Measurements from ENCODE around the gene RALGPS1.

Gene RALGPS1

DNA sequence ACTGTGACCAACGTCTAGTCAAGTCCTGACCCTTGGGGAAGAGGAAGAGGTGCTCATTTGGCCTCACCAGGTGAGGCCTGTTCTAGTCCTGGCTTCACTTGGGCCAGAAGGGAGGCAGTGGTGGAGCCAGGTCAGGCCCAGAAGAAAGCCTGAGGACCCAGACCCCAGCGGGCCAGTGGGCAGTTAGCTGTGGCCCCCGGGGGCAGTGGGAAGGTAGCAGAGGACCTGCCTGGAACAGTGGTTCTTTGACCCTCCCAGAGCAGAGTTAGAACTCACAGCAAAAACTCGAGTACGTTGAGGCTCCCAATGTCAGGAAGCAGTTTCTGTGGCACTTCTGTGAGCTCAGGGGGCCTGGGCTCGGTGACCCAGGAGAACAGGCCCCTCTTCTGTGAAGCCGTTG lies 284.0 kb downstream of the RALGPS1 start:
- DNase-seq, result no peak

DNA sequence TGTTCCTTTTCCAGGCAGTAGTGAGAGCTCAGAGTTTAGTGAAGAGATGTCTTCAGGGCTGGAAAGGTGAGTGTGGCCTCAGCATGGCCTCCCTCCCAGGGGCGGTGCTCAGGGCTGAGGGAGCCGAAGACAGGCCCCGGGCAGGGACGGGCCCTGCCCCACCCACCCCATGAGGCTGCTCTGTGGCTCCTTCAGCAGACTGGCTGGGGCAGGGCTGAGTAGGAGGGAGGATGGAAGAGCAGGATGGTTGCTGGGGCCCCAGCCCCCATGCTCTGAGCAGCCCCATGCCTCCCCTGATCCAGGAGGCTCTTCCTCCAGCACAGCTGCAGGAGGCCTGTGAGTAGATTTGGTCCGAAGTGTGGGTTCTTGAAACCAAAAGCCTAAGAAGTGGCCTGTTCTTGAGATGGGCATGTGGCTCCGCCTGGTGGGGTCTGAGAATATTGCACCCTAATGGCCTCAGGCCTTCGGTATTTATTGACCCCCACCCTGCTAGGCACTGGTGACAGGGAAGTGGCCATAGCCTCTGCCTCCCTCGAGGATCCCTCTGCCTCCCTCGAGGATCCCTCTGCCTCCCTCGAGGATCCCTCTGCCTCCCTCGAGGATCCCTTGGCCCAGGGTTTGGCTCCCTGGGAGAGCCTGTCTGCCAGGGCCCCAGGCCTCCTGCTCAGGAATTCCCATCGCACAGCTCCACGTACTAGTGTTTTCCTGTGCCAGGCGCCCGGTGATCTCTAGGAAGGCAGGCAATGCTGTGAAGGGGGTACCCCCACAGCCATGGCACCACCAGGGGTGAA lies 284.6 kb downstream of the RALGPS1 start:
- peak; percentile 94 for DNase-seq

DNA sequence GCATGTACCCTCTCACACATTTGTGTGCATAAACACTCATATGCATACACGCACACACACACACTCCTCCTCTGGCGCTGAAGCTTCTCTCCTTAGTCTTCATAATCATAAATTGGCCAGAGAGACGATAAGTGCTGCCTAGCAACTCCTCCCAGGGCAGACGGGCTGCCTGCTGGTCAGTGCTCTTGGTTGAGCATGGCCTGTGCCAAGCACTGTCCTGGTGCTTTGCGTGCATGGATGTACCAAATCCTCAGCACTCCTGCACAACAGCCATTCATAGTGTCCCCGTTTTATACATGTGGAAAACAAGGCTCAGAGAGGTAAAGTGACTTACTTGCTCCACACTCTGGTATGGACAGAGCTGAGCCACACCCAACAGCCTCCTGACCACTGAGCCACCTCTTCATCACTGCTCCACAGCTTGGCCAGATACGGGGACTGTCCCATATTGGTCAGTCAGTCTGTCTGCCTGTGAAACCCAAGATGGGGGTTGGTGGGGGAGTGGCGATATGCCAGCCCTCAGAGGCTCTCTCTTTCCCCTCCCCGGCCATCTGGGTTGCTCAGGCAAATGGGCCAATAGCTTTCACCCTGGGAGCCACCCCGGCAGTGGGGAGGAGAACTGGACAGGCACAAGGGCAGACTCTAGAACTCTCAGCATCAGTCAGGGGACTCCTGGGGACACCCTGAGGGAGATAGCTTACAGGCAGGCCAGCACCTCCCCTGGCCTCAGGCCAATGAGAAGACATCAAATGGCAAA lies 285.7 kb downstream of the RALGPS1 start:
- no peak for DNase-seq

DNA sequence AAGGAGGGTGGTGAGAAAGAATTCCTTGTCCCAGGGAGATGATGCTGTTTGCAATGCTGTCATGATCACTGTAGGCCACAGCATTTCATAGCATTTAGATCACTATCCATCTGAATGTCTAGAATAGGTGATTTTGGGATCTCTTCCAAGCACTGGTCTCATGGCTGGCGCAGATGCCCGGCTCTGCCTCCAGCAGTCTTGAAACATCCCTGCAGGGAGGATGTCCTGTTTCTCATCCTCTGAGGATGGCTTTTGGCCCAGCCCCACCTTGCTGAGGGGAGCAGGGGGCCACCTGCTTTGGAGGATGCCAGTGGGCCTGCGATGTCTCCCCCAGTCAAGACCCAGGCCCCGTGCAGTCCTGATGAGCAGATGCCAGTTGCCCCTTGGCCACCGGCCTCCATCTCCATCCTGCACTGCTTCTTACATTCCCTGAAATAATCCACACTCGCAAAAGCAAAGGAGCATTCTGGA lies 286.5 kb downstream of the RALGPS1 start:
- no peak for DNase-seq

DNA sequence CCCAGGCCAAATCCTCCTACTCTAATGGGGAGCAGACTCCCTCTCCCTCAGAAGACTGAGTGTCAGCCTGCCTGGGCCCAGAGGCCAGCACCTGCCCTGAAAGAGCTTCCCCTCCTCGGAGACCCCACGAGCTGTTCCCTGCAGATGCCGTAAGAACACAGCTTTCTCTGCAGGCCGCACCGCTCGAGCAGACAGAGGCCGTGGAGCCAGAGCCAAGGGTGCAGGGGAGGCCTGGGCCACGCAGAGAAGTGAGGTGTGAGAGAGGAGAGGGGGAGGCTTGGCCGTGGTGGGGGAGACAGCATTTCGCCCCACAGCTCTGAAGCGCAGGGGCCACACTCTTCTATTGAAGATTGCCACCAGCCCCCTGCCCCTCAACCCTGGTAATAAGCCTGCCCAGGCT lies 287.1 kb downstream of the RALGPS1 start:
- no peak for DNase-seq

DNA sequence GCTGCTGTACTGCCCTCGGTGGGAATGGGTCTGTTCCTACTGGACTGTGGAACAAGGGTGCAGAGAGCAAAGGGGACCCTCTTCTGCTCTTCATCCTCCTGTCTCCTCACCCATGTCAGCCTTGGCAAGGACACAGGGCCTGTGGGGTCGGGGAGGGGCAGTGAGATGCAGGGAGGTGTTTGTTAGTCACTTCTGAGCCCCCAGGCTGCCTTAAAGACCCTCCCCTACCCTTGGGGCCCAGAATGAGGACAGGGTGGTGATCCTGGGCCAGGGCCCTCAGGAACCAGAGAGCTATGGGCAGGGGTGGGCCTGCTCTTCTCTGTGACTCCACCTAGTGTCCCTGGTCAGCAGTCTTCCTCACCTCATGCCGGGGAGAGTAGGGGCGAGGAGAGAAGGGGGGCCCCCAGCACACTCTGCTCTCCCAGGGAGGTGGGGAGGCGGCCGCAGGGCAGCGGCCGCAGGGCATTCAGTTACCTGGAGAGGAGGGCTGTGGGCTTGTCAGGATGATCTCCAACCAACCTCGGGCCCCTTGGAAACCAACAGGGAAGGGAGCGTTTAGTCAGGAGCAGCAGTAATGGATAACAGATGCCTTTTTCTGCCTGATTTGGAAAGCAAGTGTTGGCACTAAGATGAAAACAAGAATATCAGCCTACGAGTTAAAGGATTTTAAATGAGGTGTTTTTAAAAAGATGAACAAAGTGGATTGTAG lies 288.0 kb downstream of the RALGPS1 start:
- DNase-seq, result peak; percentile 51

DNA sequence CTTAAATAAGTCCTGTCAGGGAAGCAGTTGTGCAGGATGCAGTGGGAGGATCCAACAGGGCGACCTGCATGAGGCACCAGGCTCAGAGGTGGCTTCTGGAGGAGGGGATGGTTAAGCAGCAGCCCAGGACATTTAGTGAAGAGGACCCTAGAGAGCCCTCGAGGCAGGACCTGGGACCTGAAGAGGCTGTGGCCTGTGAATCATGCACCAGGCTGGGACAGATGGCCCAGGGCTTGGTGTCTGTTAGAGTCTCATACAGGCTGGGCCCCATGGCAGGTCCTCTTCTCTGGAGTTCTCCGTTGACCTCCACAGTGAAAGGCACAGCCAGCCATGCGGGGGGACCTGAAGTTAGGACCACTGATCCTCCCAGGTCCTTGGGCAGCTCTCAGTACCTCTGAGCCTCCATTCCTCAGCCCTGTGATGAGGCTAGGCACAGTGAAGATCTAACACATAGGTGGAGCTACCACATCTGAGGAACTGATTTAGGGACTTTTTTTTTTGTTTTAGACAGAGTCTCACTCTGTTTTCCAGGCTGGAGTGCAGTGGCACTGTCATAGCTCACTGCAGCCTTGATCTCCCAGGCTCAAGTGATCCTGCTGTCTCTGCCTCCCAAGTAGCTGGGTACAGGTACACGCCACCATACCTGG lies 289.2 kb downstream of the RALGPS1 start:
- DNase-seq, result no peak

DNA sequence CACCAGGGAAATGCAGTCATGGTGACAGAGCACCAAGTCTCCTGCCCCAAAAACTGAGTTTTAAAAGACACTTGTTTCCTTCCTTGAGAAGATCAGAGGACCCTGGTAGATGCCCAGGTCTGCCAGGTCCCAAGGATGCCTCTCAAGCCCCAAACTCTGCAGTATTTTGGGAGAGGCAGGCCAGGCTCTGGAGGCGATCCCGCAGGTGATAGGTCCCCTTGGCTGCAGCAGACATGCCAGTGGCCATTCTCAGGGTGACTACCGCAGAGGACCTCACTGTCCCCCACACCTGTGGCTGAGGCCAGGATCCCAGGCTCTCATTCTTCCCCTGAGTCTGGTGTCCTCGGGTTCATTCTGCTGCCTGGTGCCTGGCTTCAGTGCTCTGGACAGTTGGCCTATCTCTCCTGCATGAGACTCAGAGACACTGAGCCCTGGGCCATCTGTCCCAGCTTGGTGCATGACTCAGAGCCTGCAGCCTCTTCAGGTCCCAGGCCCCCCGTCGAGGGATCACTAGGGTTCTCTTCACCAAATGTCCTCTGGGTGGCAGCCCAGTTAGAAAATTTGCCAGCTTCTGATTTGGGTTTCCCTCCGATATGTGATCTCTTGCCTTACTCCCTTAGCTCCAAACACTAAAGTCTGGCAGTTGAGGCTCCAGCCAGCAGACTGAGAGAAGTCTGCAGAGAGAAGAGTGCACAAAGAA lies 290.3 kb downstream of the RALGPS1 start:
- peak; percentile 46 for DNase-seq

DNA sequence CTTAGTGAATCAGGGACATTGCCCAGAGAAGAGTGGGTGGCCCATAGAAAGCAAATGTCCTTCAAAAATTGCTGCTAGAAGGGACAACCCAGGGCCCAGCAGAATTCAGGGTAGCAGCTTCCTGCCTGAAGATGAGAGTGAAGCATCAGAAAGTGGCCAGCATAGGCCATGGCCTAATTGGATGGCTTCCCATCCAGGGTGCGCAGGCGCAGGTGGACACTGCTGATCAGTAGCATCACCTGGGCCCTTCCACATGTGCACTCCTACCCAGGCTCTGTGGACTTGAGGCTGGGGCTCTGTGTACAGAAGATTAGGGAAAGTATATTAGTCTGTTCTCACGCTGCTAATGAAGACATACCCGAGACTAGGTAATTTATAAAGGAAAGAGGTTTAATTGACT lies 291.4 kb downstream of the RALGPS1 start:
- no peak for DNase-seq

DNA sequence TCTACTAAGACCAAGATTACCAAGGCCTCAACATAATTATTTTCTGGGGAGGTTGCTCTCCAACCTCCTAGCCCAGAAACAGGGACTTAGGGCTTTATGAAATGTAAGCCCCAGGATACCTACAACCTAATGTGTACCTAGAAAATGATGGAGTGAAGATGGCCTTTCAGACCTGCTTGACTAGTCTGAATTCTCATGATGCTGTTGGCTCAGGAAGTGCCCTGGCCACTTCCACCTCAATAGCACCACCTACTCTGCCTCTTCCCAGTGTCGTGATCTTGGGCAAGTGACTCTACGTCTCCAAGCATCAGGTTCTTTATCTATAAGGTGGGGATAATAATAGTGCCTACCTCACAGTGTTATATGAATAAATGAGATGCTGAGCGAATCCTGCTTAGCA lies 292.1 kb downstream of the RALGPS1 start:
- DNase-seq, result no peak

DNA sequence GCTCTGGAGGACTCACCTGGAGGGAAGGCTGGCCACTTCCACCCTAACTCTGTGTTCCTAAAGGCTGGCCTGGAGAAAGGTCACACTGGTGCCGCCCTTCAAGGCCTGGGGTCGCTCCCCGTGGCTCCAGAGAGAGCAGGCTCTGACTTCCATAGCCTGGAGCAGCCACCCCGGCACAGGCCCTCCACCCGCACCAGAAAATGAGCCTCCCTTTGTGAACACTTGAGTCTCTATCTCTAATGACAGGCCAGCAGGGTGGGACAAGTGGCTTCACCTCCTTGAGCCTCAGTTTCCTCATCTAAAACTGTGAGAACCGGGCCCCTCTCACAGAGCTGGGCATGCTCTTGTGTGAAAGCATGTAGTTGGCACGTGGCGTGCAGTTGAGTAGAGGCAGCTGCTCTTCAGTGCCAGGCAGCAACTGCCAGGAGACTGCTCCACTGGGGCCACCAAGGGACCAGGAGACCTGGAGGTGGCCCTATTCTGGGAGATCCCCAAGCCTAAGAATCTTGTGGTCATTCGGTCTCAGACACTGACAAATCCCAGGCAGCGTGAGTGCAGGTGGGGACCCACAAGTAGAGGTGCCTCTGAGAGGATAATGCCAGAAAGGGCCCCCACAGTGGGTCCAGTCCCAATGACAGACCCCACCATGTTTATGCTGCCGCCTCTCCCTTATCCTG lies 293.3 kb downstream of the RALGPS1 start:
- DNase-seq, result no peak

DNA sequence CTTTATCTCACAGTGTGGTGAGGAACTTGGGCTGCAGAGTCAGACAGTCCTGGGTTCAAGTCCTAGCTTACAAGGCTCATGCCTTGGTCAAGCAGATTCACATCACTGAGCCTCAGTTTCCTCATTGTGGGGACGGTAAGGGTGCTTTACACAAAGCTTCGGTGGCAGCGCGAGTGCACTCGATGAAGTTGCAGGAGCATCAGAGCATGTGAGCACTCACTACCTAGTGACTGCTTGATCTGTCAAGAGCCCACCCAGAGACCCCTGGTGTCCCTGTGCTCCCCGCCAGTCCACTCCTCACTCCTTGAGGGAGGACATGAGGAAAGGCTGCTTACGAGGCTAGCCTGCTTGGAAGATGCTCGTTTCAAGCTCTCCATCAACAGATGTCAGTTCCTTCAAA lies 293.8 kb downstream of the RALGPS1 start:
- DNase-seq, result no peak

DNA sequence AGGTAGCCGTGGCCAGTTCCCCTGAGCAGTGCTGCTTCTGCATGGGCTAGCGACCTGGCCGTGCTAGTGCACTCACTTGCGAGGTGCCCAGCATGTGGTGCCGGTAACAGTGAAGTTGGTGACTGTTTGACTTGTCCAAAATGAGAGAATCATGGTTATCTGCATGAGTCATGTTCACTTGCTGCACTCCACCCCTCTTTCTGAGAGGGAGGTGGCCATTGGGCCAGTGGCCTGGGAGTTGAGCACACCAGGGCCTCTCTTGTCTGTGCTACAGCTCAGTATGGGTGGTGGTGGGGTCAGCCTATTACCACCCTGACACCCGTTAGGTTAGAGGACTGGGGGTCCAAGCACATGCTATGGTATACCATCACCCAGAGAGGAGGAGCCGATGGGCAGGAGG lies 294.6 kb downstream of the RALGPS1 start:
- no peak for DNase-seq

DNA sequence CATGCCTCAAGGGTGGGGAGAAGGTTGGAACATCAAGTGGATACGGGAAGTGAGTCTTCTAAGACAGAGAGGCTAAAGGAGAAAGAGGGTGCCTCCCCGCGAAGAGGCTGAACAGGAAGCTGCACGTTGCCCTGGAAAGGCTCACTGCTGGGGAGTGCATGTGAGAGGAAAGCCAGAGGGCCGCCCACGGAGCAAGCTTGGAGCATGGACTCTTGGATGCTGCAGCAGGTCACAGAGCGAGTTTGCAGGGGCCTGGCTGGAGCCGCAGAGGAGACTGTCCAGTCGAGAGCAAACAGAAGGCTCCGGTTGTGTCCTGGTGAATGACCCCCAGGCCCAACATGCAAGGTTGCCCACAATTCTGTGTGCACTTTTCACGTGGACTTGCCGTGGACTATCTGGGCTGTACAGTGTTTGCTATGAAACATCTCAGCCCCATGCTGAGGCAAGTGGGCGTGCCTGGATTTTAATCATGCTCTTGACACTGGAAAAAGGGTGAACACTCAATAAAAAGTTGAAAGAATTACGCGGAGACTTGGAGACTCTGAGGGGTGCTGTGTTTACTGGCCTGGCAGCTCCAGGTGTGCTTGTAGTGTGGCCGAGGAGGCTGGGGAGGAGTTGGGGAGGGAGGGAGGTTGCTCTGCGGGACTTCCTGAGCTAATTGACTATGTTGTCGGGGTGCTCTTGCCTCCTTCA lies 295.5 kb downstream of the RALGPS1 start:
- DNase-seq, result no peak

DNA sequence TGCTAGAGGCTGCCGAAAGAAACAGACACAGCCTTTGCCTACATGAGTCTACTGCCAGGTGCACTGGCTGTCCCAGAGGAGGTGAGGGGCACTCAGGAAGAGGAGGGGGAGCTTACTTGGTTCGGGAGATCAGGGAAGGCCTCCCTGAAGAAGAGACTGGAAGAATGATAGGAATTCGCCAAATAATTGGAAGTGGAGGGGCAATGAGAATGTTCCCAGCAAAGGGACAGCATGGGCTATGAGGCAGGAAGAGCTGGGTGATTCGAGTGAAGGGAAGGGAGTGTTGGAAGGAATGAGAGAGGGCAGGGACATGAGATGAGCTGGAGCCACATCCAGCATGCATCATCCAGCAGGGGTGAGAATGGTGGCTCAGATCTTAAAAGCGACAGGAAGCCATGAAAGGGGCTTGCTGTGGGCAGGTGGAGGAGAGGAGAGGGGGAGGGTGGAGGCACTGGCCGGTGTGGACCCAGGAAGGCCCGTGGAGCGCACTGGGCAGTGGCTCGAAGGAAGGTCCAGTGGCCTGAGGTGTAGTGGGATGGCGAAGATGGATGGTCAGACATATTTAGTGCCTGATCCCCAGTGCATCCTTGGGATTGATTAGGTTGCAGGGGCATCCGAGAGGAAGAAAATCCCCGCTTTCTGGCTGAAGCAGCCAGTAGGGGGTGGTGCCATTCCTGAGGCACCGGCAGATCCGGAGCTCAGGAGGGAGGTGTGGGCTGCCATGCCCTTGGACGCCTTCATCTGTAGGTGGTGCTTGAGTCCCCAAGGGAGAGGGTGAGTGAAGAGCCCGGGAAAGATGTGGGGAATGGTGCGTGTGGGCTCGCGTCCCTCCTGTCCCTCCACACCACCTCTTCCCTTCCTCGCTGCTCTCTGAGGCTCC lies 296.5 kb downstream of the RALGPS1 start:
- no peak for DNase-seq

DNA sequence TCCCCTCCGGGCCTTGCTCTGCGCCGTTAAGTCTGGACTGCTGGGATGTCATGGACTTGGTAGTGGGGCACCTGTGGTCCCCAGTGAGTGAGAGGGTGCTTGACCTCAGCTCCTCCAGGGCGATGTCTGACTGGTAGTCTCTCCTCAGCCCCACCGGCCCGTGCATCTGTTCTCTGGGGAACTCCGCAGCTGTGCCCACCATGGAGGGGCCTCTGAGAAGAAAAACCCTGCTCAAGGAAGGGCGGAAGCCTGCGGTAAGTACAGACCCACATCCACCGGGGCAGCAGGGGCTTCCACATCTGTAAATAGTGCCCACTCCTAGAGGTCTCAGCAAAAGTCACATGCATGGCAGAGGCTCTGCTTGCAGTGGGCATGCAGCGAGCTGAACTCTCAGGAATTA lies 297.4 kb downstream of the RALGPS1 start:
- no peak for DNase-seq

DNA sequence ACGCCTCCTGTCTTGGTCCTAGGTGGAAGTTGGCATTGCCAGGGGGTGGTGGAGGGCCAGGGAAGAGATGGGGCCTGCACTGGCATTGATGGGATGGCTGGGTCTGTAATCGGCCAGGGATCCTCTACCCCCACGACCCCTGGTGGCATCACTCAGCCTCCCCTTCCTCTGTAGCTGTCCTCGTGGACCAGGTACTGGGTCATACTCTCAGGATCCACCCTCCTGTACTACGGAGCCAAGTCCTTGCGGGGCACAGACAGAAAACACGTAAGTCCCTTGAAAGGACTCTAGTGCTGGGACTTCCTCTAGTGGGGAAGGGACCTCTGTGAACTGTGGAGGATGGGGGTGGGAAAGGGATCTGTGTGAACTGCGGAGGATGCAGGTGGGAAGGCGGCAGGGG lies 297.9 kb downstream of the RALGPS1 start:
- DNase-seq, result no peak

DNA sequence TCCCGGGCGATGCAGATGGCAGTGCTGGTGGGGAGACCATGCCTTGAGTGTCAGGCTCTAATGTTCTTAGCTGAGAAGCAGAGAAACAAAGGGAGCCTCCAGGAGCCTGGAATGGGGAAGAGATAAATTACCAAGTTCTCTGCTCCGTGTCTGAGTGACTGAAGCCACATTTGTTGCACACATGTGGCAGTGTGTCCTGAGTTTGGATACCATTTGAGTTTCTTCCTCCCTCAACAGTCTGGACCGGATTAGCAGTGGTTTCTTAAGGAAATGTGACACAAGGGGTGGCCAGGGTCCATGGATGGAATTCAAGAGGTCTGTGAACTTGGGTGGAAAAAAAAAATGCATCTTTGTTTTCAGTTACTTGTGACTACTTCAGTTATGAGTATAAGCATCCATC lies 299.3 kb downstream of the RALGPS1 start:
- DNase-seq, result no peak

DNA sequence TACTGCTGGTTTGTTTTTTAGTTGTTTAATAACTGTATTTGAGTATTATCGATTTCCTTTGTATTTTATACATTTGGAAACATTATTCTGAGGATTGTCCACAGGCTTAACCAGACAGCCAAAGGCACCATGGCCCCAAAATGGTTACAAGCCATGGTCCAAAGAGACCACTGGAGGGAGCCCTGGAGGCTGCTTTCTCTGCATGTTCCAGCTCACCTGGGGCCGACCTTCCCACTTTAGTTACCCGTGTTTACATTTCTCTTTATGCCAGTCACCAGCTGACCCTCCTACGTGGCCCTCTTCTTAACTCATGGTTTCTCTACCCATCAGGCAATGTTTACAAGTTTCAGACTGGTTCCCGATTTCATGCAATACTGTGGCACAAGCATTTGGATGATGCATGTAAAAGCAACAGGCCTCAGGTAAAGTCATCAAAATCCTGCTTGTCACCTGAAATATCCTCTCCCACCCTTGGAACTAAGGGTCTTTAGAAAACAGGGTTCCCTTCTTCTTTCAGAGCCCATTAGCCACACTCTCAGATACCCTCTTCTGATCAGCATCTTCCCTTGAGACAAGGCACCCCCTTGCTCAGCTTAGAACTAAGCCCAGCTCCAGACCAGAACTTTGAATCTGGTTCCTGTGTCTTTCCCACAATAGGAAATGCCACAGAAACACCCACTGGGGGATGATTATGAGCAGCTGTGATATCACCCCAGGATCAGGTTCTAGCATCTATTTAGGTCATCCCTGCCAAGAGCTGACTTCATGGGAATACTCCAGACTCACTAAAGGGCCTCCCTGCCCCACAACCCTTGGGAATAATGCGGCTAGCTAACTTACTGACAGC lies 300.1 kb downstream of the RALGPS1 start:
- peak; percentile 74 for DNase-seq
